Activated naive CD8-positive, alpha-beta T cell treated with anti-CD3 and anti-CD28 coated beads, Interleukin-2, amount 50 U/mL, for 24 hours (primary cell): ENCODE measurements around the gene SOX8.
A peak's percentile ranks its signal among the peaks of the same experiment; 100 is the strongest.
"Not testable (repeated sequence)": the region's sequence is repeated elsewhere in the genome, so short reads cannot be mapped to it uniquely, and the experiment has no call there.

Experiments
- ATAC-seq: fragments of 150-1000 bp; cut with Tn5 transposase; one replicate; pipeline ENCODE4 v1.10.0; 2021
- DNase-seq: peaks from one replicate; pipeline ENCODE4 v3.0.0; 2021
- H3K27ac Mint-ChIP-seq: one replicate; pipeline ENCODE4 v1.8.0; 2021; ENCODE audit warnings: mild to moderate bottlenecking, mixed read lengths
- H3K27me3 Mint-ChIP-seq: one replicate; pipeline ENCODE4 v1.8.0; 2021; ENCODE audit warnings: mixed read lengths
- H3K36me3 Mint-ChIP-seq: one replicate; pipeline ENCODE4 v1.8.0; 2021; ENCODE audit warnings: low read depth, mixed read lengths
- H3K4me1 Mint-ChIP-seq: one replicate; pipeline ENCODE4 v1.8.0; 2021; ENCODE audit warnings: mixed read lengths
- H3K4me3 Mint-ChIP-seq: one replicate; pipeline ENCODE4 v1.8.0; 2021; ENCODE audit warnings: mild to moderate bottlenecking, moderate library complexity, mixed read lengths
- H3K9me3 Mint-ChIP-seq: one replicate; pipeline ENCODE4 v1.8.0; 2021; ENCODE audit warnings: mixed read lengths

The SOX8 gene

DNA sequence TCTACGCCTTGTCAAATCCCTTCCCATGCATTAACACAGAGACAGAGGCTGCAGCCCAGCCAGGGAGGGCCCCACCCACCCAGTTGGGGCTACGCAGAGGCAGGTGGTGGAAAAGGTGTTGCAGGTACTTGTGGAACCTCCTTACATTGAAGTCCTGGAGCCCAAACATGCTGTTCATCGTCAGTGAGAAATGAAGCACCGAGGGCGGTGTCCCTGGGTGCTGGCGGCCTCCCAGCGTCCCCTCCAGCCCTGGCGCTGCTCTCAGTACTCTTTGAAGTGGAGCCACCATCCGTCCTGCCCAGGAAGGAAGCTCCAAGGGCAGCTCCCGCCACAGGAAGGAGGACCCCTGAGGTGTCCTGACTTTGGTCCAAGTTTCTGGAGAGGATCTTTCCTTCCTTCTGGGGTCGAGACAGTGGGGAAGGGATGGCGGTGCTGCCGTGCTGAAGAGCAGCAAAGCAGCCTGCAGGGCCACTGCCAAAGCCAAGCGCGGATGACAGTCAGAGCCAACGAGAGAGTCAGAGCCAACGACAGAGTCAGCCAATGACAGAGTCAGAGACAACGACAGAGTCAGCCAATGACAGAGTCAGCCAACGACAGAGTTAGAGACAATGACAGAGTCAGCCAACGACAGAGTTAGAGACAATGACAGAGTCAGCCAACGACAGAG is 34.2 kb upstream of the SOX8 start:
- H3K27me3 Mint-ChIP-seq, result no peaks in the 10 kb centered on the region
- DNase-seq (no peak), ATAC-seq (no peak)
- no peaks in the 10 kb centered on the region for H3K4me1 Mint-ChIP-seq
- peaks cover 16% of the 10 kb centered on the region for H3K9me3 Mint-ChIP-seq
- H3K27ac Mint-ChIP-seq, result no peak overlapping the region
- H3K4me3 Mint-ChIP-seq, result no peak overlapping the region
- peaks cover 25% of the 10 kb centered on the region for H3K36me3 Mint-ChIP-seq

DNA sequence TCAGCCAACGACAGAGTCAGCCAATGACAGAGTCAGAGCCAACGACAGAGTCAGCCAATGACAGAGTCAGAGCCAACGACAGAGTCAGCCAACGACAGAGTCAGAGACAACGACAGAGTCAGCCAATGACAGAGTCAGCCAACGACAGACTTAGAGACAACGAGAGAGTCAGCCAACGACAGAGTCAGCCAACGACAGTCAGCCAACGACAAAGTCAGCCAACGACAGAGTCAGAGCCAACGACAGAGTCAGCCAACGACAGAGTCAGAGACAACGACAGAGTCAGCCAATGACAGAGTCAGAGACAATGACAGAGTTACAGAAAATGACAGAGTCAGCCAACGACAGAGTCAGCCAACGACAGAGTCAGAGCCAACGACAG is 33.7 kb upstream of the SOX8 start:
- ATAC-seq, H3K27ac Mint-ChIP-seq, DNase-seq, H3K27me3 Mint-ChIP-seq, H3K4me1 Mint-ChIP-seq, H3K4me3 Mint-ChIP-seq: not testable (repeated sequence)
- Mint-ChIP-seq H3K9me3 (peaks cover 10% of the 10 kb centered on the region), H3K36me3 (peaks cover 22% of the 10 kb centered on the region)

DNA sequence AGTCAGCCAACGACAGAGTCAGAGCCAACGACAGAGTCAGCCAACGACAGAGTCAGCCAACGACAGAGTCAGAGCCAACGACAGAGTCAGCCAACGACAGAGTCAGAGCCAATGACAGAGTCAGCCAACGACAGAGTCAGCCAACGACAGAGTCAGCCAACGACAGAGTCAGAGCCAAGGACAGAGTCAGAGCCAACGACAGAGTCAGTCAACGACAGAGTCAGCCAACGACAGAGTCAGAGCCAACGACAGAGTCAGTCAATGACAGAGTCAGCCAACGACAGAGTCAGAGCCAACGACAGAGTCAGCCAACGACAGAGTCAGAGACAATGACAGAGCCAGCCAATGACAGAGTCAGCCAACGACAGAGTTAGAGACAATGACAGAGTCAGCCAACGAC is 32.8 kb upstream of the SOX8 start:
- not testable (repeated sequence) for DNase-seq, H3K4me1 Mint-ChIP-seq, H3K27me3 Mint-ChIP-seq, H3K27ac Mint-ChIP-seq, H3K4me3 Mint-ChIP-seq, ATAC-seq, H3K9me3 Mint-ChIP-seq
- H3K36me3 Mint-ChIP-seq, result peaks cover 20% of the 10 kb centered on the region

DNA sequence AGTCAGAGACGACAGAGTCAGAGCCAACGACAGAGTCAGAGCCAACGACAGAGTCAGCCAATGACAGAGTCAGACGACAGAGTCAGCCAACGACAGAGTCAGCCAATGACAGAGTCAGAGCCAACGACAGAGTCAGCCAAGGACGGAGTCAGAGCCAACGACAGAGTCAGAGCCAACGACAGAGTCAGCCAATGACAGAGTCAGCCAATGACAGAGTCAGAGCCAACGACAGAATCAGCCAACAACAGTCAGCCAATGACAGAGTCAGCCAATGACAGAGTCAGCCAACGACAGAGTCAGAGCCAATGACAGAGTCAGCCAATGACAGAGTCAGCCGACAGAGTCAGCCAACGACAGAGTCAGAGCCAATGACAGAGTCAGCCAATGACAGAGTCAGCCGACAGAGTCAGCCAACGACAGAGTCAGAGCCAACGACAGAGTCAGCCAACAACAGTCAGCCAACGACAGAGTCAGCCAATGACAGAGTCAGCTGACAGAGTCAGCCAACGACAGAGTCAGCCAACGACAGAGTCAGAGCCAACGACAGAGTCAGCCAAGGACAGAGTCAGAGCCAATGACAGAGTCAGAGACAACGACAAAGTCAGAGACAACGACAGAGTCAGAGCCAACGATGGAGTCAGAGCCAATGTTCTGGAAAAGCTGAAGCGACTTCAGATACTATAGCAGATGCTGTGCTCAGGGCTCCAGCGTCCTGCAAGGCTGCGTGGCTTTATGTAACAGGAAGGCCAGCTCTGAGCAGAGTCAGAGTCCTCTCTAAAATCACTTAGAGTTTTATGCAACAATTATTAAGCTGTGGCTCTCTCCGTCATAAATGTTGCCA is 30.6 kb upstream of the SOX8 start:
- not testable (repeated sequence) for H3K27me3 Mint-ChIP-seq, H3K36me3 Mint-ChIP-seq, H3K4me3 Mint-ChIP-seq, DNase-seq, ATAC-seq, H3K4me1 Mint-ChIP-seq, H3K9me3 Mint-ChIP-seq, H3K27ac Mint-ChIP-seq

DNA sequence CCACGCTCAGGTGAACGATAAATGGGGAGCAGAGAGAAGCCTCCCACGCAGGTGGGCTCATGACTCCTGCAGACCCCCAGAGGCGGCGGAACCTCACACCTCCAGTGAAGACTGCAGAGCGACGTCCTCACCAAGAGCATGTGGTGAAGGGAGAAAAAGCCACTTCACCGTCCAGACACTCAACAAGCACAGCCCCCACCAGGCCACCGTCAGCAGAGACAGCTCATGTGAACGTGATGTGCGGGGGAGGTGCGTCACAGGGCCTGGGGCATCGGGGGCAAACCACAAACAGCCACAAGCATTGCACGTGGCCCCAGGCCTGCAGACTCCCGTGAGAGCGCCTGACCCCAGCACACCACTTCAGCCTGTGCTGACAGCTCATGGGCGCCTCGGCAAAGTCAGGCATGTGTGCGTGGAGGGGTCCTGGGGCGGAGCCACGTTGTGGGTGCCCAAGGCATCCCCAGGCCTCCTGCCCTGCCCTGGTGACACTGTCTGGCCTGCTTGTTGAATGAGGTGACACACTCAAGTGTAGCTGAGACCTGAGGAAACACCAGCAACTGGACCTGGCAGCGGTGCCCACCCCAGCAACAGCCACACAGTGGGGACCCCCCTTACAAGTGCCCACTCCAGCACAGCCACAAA is 29.8 kb upstream of the SOX8 start:
- Mint-ChIP-seq H3K36me3 (peaks cover 7% of the 10 kb centered on the region), H3K27me3 (no peaks in the 10 kb centered on the region), H3K4me3 (no peak overlapping the region), H3K27ac (no peak overlapping the region), H3K4me1 (peaks cover 2% of the 10 kb centered on the region), H3K9me3 (no peaks in the 10 kb centered on the region)
- no peak for DNase-seq
- ATAC-seq, result no peak

DNA sequence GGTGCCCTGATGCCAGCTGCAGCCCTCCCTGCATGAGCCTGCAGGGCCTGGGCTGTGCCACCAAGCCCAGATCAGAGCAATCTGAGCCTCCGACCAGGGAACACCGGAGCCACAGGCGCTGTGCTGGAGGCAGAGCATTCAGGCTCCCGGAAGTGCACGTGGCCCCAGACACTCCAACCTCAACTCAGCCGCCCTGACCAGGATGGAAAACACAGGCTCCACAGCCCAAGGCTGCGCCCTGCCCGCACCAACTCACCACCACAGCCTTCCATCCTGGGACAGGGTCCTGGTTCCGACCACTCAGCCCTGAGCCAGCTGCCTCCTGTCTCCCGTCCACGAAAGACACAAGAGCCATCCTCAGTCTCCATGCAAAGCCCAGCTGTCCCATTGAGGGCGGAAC is 29.2 kb upstream of the SOX8 start:
- no peak overlapping the region for H3K4me3 Mint-ChIP-seq
- no peaks in the 10 kb centered on the region for H3K27me3 Mint-ChIP-seq
- peaks cover 2% of the 10 kb centered on the region for H3K4me1 Mint-ChIP-seq
- no peak for DNase-seq
- ATAC-seq, result no peak
- H3K9me3 Mint-ChIP-seq, result no peaks in the 10 kb centered on the region
- peaks cover 6% of the 10 kb centered on the region for H3K36me3 Mint-ChIP-seq
- H3K27ac Mint-ChIP-seq, result no peak overlapping the region

DNA sequence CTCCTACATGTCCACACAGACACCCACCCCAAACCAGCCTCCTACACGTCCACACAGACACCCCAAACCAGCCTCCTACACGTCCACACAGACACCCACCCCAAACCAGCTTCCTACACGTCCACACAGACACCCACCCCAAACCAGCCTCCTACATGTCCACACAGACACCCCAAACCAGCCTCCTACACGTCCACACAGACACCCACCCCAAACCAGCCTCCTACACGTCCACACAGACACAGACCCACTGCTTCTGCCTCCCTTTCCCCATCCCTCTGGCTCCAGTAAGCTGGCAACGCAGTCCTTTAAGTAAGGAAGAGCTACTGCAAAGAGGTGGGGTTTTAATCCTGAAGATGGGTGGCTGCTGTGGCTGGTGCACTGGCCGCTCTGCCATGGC is 27.8 kb upstream of the SOX8 start:
- not testable (repeated sequence) for H3K27ac Mint-ChIP-seq, H3K4me3 Mint-ChIP-seq, H3K4me1 Mint-ChIP-seq, DNase-seq, H3K9me3 Mint-ChIP-seq, H3K36me3 Mint-ChIP-seq, H3K27me3 Mint-ChIP-seq, ATAC-seq

DNA sequence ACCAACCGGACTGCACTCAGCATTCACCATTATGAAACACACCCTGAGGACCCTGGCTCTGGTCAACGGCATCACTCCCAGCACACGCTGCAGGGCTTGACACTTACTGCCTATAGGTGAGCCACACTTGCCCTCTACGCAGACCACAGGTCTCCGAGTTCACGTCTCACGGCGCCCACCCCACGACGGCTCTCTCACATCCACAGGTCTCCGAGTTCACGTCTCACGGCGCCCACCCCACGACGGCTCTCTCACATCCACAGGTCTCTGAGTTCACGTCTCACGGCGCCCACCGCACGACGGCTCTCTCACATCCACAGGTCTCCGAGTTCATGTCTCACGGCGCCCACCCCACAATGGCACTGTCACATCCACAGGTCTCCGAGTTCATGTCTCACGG is 25.8 kb upstream of the SOX8 start:
- not testable (repeated sequence) for H3K27me3 Mint-ChIP-seq, H3K36me3 Mint-ChIP-seq, H3K4me3 Mint-ChIP-seq

DNA sequence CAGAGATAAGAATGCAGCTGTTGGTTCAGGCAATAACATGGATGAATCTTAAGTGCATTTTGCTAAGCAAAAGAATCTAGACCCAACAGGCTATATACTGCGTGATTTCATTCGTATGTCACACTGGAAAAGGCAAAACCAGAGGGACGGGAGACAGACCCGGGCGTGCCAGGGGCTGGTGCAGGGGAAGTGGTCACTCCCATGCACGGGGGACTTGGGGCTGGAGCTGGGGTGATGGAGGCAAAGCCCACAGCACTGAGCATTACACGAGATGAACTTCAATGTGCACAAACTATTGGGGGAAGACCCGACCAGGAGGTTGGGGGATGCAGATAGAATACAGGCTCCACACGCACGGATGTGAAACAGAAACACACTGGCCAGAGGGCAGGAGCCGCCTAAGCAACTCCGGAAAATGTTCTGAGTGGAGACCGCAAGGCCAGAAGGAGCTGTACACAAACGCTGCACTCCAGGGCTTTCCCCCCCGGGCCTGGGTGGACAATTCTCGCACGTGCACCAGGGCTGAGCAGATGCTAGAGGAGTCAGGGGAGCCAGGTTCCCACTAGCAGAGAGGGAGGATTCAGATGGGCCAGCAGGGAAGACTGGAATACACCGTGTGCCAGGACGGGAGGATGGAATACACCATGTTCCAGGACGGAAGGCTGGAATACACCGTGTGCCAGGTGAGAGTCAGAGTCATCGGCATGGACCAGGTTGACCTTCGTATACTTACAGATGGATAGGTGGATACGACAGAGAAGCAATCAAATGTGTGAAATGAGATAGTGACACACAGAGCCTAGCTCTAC is 22.1 kb upstream of the SOX8 start:
- Mint-ChIP-seq H3K27me3 (no peaks in the 10 kb centered on the region), H3K27ac (no peak overlapping the region), H3K4me3 (no peak overlapping the region), H3K4me1 (peaks cover 10% of the 10 kb centered on the region), H3K9me3 (no peaks in the 10 kb centered on the region), H3K36me3 (no peaks in the 10 kb centered on the region)
- no peak for DNase-seq
- no peak for ATAC-seq

More for the DNA sequence above, 25.8 kb upstream of the SOX8 start:
- ATAC-seq, H3K27ac Mint-ChIP-seq, H3K9me3 Mint-ChIP-seq, H3K4me1 Mint-ChIP-seq, DNase-seq: not testable (repeated sequence)

DNA sequence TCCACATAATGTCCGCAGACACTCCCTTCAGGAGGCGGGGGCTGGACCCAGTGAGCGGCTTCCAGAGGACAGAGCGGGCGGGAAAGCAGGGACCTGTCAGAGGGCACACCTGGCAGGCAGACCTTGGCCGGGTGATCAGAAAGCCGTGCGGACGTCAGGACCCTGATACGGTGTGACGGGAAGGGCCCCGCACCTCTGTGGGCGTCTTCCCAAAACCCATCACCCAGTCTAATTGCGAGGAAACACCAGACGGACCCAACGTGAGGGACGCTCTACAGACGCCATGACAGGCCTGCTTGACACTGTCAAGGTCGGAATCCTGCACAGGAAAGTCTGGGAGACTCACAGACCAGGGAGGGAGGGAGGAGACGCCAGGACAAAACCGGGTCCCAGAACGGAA is 19.2 kb upstream of the SOX8 start:
- H3K4me3 Mint-ChIP-seq, result no peak overlapping the region
- H3K27ac Mint-ChIP-seq, result no peak overlapping the region
- H3K27me3 Mint-ChIP-seq, result no peaks in the 10 kb centered on the region
- ATAC-seq, result no peak
- H3K9me3 Mint-ChIP-seq, result no peaks in the 10 kb centered on the region
- H3K36me3 Mint-ChIP-seq, result peaks cover 12% of the 10 kb centered on the region
- peaks cover 15% of the 10 kb centered on the region for H3K4me1 Mint-ChIP-seq
- no peak for DNase-seq

DNA sequence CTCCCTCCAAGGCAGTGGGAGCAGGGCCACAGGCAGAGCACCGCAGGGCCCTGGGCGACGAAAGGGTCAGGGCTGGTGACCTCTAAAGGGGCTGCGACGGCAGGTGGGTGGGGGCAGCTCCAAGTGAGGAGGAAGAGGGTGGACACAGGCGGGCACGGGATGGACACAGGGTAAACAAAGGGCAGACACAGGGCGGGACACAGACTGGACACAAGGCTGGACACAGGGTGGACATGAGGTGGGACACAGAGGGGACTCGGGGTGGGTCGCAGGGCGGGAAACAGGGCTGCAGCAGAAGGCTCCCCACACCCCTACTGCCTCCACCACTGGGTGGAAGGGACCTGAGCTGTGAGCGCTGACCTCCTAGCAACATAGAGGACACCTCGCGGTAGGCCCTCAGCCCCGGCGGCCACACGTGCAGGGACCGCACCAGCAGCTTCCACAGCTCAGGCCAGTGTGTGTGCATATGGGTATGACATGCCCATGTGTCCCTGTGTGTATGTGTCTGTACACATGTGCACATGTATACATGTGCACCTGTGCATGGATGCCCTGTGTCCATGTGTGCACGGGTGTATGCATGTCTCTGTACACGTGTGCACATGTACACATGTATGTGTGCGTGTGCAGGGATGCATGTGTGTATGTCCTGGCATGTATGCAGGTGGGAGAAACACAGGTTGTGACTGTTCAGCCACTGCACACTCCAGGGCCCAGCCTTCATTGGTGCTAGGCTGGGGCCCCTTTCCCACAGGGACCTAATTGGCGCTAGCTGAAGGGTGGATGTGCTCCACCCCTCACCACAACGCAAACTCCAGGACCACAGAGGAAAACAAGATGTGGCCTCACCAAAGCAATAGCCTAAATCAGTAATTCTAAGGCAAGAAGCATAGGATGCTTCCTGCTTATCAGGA is 18.4 kb upstream of the SOX8 start:
- Mint-ChIP-seq H3K4me1 (peaks cover 15% of the 10 kb centered on the region), H3K27me3 (no peaks in the 10 kb centered on the region), H3K36me3 (peaks cover 12% of the 10 kb centered on the region), H3K9me3 (no peaks in the 10 kb centered on the region), H3K4me3 (no peak overlapping the region), H3K27ac (peak overlapping the region; percentile 47)
- DNase-seq (no peak), ATAC-seq (no peak)

DNA sequence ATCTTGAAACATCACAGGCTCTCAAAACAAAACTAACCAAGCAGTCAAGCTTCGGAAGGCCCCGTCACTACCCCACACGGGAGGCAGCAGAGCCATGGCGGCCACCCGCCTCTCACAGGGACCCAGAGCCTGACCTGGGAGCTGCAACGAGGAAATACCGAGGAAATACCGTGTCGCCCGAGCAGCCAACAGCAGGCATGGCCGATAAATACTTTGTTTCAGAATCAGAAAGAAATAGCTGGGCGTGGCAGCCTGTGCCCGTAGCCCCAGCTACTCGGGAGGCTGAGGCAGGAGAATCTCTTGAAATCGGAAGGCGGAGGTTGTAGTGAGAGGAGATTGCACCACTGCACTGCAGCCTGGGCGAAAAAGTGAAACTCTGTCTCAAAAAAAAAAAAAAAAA is 17.7 kb upstream of the SOX8 start:
- Mint-ChIP-seq H3K4me1 (peaks cover 21% of the 10 kb centered on the region), H3K27me3 (no peaks in the 10 kb centered on the region), H3K9me3 (no peaks in the 10 kb centered on the region), H3K27ac (peak overlapping the region; percentile 47), H3K4me3 (no peak overlapping the region), H3K36me3 (peaks cover 12% of the 10 kb centered on the region)
- ATAC-seq, result no peak
- no peak for DNase-seq

DNA sequence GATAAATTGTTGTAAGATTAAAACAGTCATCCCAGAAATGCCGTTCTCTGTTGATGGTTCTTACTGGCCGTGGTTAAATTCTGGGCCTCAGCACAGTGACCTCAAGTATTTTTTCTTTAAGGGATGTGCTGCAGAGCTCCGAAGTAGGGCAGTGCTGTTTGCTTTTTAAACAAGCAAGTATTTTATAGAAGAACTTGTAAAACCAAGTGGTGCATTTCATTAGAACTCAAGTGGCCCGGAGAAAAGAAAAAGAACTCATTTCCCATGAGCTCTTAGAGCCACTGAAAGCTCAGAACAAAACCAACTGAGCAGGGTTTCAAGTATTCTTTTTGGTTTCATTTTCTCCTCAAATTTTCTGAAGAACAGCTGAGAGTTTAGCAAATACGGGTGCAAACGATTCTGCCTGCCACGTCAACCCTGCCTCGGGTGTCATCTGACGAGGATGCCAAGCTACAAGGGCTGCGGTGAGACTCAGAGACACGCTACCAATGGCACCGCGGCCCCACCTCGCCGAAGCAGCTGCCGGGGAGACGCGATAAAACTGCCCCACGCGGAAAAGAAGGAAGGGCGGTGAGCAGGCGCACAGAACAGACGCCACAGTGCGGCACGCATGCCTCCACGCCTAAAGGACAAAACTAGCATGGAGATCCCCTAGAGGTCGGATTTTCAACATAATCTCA is 17.1 kb upstream of the SOX8 start:
- Mint-ChIP-seq H3K27ac (peak overlapping the region; percentile 52), H3K4me3 (peak overlapping the region; percentile 38), H3K4me1 (peaks cover 24% of the 10 kb centered on the region), H3K9me3 (no peaks in the 10 kb centered on the region), H3K36me3 (peaks cover 12% of the 10 kb centered on the region), H3K27me3 (no peaks in the 10 kb centered on the region)
- no peak for ATAC-seq
- no peak for DNase-seq
